GM13977 (cell line): Measurements from ENCODE around the gene NREP.

Experiments used
- DNase-seq: peaks from one replicate; pipeline ENCODE4 v3.0.0; 2012; ENCODE audit warnings: low spot score
- in situ Hi-C: fragments of 300-500 bp; cut with MboI; formaldehyde crosslinking; loops from one replicate; pipeline ENCODE4 v1.12.0; 2022; ENCODE audit warnings: low sequenced_read_pairs, low pct_unique_long_range_greater_than_20kb, mixed read lengths, inconsistent platforms; ENCODE audit not compliant: unreplicated experiment
- TF ChIP-seq, protein P1 (sequence below): IDR thresholded peaks from 2 replicates; pipeline ENCODE4 v1.5.1; 2012; ENCODE audit warnings: mild to moderate bottlenecking, control low read depth; ENCODE audit not compliant: insufficient read depth; ENCODE audit errors: extremely low read depth, missing control alignments

Gene NREP

DNA sequence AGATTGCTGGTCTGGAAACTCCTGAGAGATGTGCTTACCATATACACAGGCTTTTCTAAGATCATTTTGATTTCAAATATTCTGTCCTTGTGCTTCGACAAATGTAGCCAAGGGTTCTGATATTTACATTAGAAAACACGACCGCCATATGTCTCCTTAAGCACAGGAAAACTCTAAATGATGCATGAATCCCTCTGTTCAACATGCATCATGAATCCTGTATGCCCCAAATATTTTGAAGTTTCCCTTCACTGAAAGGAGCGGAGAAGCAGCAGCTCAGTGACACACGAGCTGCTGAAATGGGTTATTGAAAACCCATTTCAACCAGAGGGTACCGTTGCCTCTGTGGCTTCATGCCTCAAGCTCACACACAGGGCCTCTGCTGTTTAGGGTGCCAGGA lies 74.4 kb downstream of the NREP start:
- TF ChIP-seq, protein P1, sequence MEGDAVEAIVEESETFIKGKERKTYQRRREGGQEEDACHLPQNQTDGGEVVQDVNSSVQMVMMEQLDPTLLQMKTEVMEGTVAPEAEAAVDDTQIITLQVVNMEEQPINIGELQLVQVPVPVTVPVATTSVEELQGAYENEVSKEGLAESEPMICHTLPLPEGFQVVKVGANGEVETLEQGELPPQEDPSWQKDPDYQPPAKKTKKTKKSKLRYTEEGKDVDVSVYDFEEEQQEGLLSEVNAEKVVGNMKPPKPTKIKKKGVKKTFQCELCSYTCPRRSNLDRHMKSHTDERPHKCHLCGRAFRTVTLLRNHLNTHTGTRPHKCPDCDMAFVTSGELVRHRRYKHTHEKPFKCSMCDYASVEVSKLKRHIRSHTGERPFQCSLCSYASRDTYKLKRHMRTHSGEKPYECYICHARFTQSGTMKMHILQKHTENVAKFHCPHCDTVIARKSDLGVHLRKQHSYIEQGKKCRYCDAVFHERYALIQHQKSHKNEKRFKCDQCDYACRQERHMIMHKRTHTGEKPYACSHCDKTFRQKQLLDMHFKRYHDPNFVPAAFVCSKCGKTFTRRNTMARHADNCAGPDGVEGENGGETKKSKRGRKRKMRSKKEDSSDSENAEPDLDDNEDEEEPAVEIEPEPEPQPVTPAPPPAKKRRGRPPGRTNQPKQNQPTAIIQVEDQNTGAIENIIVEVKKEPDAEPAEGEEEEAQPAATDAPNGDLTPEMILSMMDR: no peak
- in situ Hi-C loops: no loop called here
- no peak for DNase-seq

DNA sequence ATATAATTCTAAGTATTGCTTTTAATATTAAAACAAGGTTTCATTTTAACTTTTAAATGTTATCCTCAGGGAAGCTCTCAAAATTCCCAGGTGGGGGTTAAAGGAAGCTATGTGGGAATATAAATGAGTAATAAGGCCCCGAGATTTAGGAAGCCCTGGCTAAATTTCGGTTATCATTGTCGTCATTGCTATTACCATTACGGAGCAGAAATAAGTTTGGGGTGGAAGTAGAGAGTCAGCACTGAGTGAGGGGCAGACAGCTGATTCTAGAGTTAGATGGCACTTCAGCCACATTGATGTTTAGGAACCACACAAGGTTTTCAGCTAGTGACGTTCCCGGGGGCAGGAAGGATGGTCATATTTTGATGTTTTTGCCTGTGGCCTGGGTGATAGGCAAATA lies 74.9 kb downstream of the NREP start:
- TF ChIP-seq, protein P1: no peak
- DNase-seq: no peak
- in situ Hi-C loops: no loop called here

DNA sequence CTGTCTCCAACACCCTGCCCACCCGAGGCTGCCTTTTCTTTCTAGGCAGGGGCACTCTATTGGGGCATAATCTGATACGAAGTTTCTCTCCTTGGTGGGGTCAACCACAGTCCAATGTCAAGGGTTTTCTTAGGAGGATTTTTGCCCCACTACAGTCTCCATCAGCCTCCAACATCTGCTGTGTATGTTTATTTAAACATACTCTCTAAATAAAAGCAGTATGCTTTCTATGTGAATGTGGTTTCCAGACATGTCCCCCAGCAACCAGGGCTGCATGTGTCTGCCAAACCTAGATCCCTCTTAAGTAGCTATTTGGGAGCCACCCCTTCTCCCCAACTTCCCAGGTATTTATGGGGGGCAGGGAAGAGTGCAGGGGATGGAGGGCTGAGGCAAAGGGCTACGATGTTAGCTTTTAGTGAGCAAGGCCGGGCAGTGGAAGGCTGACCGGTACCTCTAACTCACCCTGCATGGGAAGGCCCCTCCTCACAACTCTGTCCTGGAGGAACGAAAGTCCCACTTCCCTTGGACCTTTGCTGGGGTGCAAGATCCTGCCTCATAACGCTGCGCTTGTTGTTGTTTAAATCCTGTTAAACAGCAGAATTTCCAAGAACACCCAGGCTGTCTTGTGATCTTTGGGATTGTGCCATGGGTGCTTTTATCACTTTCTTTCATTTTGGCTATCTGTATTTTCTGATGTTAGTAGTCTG lies 75.4 kb downstream of the NREP start:
- in situ Hi-C loops: no loop called here
- TF ChIP-seq, protein P1: no peak
- DNase-seq: no peak

DNA sequence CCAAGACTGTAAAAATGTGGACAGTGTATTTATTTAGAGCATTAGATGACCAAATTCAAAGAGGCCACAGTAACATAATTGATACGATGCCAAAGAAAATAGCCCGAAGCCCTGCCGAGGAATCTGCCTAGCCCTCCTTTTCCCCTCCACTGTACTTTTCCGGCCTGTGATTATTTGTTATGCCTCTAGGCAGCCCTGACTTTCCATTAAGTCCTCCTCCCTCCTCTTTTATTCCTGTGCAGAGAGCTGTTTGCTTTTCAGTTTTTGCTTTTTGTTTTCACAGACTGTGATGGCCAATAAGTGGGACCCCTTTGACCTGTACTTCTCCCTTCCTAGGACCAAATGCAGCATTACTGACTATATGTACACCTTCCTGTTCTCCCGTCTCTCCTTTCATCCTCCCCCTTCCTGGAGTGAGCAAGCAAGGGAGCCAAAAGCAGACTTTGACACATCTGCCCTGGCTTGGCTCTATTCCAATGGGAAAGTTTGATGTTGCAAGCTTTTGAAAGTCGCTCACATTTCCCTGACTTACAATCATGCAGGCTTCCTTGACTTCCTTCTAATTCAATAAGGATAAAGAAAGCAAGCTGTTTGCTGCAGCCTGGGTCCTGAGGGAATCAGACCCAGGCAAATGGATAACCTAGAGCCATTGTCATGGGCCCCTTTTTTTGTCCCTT lies 76.1 kb downstream of the NREP start:
- no peak for DNase-seq
- in situ Hi-C loops: no loop called here
- TF ChIP-seq, protein P1: no peak

DNA sequence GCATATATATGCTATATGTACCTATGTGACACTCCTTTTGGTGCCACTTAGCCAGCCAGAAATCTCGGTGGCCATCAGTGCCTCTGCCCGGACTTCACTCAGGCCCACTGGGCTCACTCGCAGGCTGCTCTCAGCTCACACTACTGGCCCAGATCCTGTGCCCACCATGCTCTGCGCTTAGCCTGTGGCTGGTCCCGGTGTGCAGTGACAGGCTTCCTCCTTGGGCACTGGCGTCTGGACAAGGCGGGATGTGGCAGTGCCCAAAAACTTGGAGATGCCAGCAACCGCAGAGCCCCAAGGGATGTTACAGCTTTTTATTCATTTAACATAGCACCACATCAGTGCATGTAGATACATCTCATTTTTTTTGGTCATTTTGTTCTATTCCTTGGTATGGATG lies 77.4 kb downstream of the NREP start:
- in situ Hi-C loops: no loop called here
- no peak for DNase-seq
- TF ChIP-seq, protein P1: no peak
